NB4 (cell line): ENCODE results near the gene RPE.

Experiments
- DNase-seq: peaks from one replicate; pipeline ENCODE4 v3.0.0; 2010; ENCODE audit warnings: low read depth
- H3K4me3 ChIP-seq: one replicate; pipeline ENCODE4 v1.5.1; 2011; ENCODE audit warnings: mild to moderate bottlenecking, low read depth, low read length, moderate library complexity
- CTCF ChIP-seq: IDR thresholded peaks from one replicate; pipeline ENCODE4 v1.5.1; 2012; ENCODE audit warnings: low read depth, low read length
- MYC ChIP-seq: IDR thresholded peaks from 2 replicates; pipeline ENCODE4 v1.6.1; 2011; ENCODE audit warnings: low read depth, low read length
- POLR2A ChIP-seq: IDR thresholded peaks from 2 replicates; pipeline ENCODE4 v1.6.1; 2011; ENCODE audit warnings: mild to moderate bottlenecking; ENCODE audit not compliant: insufficient read length; ENCODE audit errors: extremely low read depth
- TF ChIP-seq, protein P1 (sequence below): IDR thresholded peaks from 2 replicates; pipeline ENCODE4 v1.6.1; 2011; ENCODE audit warnings: low read depth, low read length

The RPE gene

DNA sequence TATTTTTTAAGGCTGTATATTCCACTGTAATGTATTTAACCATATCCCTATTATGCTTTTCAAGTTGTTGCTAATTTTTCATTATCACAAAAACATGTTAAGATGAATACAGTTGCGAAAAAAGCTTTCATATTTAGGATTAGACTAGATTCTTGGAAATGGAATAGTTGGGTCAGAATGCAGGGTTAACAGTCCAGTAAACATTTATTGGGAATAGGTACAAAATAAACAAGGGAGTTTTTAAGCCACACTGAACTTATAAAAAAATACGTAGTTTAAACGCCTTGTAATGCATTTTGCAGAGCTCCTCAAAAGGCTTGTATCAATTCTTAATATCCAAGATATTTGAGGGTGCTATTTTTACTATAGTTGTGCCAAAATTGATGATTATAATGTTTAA, 35.6 kb downstream of the RPE start:
- DNase-seq: no peak
- no peak for TF ChIP-seq POLR2A
- TF ChIP-seq, protein P1, sequence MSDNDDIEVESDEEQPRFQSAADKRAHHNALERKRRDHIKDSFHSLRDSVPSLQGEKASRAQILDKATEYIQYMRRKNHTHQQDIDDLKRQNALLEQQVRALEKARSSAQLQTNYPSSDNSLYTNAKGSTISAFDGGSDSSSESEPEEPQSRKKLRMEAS: no peak
- TF ChIP-seq MYC: no peak
- no peak for TF ChIP-seq CTCF
- H3K4me3 ChIP-seq: no peak overlapping the region

DNA sequence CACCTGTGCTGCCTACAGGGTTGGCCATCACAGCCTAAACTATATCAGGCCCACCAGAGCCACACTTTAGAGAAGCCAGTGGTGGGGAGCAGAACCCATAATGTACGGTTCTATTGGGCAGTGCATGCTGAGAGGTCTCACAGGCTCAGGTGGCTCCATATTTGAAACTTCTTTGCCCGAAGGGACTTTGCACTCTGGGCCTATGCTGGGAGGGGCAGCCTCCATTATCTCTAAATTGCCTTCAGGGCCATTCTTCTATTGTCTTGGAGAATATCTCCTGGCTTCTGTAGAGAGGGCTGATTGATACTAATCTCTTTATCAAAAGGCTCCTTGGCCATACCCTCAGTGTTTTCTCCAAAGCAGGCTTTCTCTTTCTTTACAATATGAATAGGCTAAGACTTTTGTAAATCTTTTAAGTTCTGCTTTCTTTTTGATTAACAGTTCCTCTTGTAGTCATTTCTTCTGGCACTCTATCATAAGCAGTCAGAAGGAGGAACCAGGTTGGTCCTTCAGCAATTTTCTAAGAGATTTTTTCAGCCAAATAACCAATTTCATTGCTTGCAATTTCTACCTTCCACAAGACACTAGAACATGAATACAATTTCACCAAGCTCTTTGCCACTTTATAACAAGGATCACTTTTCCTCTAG, 44.5 kb downstream of the RPE start:
- no peak overlapping the region for H3K4me3 ChIP-seq

DNA sequence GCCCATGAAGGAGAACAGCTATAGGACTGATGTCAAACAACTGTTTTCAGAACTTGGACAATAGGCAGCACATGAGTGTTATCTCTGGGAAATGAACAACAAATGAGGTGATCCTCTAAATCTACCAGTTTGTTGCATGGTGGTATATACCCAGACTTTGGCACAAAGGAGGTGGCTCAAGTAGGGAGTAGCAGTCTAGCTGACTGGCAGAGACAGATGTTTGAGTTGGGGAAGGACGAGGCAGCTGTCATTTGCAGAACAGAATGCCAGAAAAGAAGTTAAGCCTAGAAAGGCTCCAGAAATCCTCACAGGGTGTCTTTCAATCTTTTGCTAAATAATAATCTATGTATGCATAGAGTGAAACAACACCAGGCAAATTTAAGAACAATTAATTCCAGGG, 47.4 kb downstream of the RPE start:
- no peak for DNase-seq
- no peak overlapping the region for H3K4me3 ChIP-seq
- no peak for TF ChIP-seq POLR2A
- TF ChIP-seq, protein P1: no peak
- no peak for TF ChIP-seq MYC
- TF ChIP-seq CTCF: no peak

More for the DNA sequence above, 44.5 kb downstream of the RPE start:
- TF ChIP-seq MYC: no peak
- TF ChIP-seq, protein P1: no peak
- no peak for TF ChIP-seq CTCF
- TF ChIP-seq POLR2A: no peak
- no peak for DNase-seq

GRCh38 chr2:210050885-210051284, 48.4 kb downstream of the RPE start:
- TF ChIP-seq CTCF: no peak
- no peak for TF ChIP-seq POLR2A
- TF ChIP-seq MYC: no peak
- TF ChIP-seq, protein P1: no peak
- no peak for DNase-seq

DNA sequence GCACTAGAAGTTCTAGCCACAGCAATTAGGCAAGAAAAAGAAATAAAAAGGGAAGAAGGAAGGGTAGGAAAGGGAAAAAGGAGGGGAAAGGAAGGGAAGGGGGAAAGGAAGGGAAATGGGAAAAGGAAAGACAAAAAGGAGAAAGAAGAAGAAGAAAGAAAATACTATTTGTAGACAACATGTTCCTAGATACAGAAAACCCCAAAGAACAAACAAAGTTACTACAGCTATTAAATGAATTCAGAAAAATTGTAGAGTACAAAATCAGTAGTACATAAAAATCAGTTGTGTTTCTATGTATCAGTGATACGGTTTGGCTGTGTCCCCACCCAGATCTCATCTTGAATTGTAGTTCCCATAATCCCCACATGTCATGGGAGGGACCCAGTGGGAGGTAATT, 52.3 kb downstream of the RPE start:
- H3K4me3 ChIP-seq: no peak overlapping the region

More at GRCh38 chr2:210050885-210051284, 48.4 kb downstream of the RPE start:
- no peak overlapping the region for H3K4me3 ChIP-seq

More for the DNA sequence above, 52.3 kb downstream of the RPE start:
- DNase-seq: no peak
- no peak for TF ChIP-seq POLR2A
- TF ChIP-seq CTCF: no peak
- TF ChIP-seq MYC: no peak
- TF ChIP-seq, protein P1: no peak
